GM21515 (cell line): Measurements from ENCODE around the gene GRB7.

Source experiments
- ATAC-seq: cut with Tn5 transposase; IDR thresholded peaks from one replicate; pipeline ENCODE4 v1.9.1; 2021; ENCODE audit not compliant: unreplicated experiment

The GRB7 gene

DNA sequence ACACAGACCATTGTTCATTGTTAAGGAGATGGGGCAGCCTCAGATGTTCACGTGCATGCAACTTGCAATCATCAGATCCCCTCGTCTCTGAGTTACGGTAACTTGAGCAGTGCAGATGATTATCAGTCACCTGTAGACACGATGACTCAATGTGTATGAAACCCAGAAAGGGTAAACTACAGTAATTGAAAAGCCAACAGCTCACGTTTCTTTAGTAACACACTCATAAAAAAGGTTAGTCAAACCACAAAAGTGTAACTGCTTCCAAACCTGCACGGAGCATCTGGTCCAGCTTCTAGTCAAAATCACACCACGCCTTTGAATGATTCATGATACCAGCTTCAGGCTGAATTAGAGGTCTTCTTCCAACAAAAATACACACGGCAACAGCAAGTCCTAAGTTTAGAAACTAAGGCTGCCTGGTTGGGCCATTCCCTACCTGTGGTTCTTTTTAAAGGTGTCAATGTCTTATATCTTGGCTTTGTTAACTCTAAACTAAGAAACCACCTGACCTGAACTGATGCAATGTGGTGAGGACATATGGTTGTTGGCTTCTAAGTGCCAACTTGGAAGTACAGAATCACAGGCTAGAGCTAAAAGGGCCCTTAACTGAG is 32.3 kb downstream of the GRB7 start:
- ATAC-seq, result no peak

GRCh38 chr17:39772415-39772814 is 34.7 kb downstream of the GRB7 start:
- ATAC-seq, result no peak

GRCh38 chr17:39772987-39773934 is 35.5 kb downstream of the GRB7 start:
- ATAC-seq, result no peak

GRCh38 chr17:39774047-39774446 is 36.3 kb downstream of the GRB7 start:
- ATAC-seq, result no peak

DNA sequence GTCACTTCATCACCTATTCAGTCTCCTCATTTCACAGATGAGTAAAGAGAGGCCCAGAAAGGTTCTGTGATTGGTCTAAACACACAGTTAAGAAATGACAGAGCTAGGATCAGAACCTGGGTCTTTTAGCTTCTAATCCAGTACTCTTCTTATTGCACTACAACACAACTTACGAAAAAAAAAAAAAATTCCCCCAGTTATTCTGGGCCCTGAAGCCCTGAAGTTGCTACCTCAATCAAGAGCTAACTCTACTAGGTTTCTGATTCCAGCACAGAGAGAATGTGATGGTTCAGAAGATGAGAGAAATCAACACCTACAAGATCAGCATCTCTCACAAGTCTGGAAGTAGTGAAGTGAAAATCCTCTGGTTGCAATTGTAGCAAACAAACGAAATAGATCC is 37.3 kb downstream of the GRB7 start:
- ATAC-seq, result no peak

DNA sequence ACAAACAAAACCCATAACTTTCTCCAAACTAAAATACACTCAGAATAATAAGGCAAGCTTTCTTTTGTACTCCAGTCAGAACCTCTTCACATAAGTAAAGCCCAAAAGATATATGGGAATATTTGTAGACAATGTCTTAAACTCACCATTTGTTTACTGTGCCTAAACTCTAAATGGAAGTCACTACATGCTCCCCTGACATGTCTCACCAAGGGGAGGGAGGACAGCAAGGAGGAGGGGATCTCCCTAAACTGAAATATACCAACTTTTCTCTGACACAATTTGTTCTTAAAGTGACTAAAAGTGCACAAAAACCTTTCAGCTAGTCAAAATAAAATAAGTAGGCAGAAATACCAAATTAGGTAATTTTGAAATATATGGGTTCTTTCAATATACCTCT is 38.5 kb downstream of the GRB7 start:
- ATAC-seq, result no peak

DNA sequence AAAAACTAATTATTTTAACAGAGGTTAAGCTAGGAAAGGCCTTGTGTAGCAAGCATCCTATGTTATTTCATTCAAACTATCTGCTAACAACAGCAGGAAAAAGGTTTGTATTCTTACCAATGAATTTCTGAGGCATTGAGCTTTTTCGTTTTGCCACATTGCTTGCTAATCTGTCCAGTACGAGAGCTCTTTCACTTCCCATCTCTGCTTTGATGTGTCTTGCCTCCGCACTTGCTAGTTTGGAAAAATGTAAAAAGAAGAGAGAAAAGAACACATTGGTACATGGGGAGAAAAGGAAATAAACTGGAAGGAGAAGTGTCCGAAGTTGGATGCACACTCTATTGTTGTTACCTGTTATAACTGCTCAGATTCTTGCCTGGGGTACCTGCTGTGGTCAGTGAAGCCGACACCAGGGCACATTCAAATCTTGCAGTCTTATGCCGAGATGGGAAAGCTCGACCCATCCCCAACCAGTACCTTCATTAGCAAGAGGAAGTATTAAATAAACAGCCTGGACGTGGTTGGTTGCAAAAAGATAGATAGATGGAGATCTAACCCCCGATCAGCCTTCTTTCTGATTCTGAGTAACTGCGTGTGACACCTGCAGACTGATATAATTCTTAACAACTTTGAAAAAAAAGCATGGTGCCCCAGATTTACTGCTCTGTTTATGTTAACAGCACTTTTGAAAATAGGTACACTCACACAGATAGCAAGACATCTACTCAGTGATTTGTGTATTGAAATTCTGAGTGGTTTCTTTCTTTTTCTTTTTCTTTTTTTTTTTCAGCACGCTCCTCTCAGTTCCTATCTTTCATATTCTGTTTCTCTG is 40.0 kb downstream of the GRB7 start:
- ATAC-seq, result peak; percentile 49

GRCh38 chr17:39781031-39781860 is 43.5 kb downstream of the GRB7 start:
- ATAC-seq, result no peak

DNA sequence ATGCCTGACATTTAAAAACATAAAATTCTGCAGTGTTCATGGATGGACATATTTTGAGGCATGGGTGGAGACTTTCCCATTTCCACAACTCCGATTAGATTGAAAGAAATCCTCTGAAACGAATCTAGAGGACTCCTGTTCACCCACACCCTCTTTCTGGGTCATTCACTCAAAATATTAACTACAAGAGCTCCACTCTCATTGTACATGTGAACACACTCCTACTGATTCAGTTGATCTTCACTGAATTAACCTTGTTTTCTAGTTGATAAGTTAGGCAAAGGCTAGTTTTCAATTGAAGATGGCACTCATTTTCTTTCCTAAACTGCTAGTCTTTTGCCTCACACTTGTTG is 44.1 kb downstream of the GRB7 start:
- no peak for ATAC-seq

- ATAC-seq, result no peak
Measured at GRCh38 chr17:39782481-39782880, 44.7 kb downstream of the GRB7 start.

DNA sequence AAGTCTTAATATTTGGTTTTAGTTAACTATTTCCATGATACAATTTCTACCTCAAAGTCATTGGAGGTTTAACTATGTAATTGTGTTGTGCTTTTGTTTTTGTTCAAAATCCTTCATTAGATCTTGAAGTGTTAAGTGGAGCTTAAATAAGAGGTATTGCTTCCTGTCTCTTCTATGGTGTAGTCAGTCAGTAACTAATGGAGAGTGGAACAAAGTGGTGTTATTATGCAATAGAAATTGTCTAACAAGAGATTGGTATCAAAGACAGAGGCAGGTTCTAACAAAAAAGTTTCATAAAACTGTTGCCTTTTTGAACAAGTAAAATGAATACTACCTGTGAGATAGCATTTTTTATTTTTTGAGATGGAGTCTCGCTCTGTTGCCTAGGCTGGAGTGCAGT is 45.2 kb downstream of the GRB7 start:
- ATAC-seq, result no peak

DNA sequence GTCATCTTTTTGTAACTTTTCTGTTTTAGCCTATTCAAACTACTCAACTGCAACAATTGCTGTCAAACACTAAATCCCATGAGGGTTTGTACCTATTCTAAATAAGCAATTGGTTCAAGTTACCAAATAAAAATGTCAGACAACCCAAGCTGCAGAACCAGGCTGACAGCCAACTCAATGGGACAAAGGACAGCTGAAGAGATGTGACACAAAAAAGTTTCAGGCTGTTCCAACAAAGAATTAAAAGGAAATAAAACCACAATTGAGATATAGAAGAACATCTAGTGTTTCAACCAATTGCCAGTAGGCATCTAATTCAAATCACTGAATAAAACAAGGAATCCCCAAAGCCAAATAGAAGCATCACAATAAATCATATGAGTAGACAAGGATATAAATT is 49.3 kb downstream of the GRB7 start:
- ATAC-seq, result no peak

DNA sequence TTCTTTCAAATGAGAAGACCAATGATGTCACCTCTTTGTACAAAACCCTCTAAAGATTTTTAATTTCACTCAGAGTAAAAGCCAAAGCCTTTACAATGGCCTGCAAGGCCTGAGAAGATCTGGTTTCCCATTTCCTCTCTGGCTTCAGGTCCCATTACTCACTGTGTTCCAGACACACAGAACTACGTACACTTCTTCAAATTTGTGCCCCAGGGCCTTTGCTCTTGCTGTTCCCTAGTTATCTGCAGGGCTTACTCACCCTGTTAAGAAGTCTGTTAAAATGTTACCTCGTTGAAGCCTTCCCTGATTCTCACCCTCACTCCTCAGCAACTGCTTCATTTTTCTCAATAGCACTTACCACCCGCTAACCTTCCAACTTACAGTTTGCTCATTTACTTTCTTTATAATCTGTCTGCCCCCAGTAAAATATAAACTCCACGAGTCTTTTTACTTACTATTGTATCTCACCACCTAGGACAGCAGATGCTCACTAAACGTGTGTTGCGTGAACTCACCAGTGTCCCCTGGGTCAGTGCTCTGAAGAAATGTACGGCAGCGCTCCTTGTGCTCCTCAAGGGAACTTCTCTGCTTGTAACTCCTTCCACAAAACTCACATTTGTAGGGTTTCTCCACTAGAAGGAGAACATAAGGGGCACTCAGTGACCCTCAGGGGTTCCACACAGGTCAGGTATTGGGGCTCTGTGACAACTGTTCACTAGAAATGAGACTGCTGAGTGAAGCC is 50.2 kb downstream of the GRB7 start:
- ATAC-seq, result no peak

GRCh38 chr17:39791111-39791992 is 53.6 kb downstream of the GRB7 start:
- no peak for ATAC-seq

GRCh38 chr17:39792526-39793221 is 54.9 kb downstream of the GRB7 start:
- no peak for ATAC-seq

- ATAC-seq, result no peak
Measured at GRCh38 chr17:39793301-39793872, 55.6 kb downstream of the GRB7 start.

DNA sequence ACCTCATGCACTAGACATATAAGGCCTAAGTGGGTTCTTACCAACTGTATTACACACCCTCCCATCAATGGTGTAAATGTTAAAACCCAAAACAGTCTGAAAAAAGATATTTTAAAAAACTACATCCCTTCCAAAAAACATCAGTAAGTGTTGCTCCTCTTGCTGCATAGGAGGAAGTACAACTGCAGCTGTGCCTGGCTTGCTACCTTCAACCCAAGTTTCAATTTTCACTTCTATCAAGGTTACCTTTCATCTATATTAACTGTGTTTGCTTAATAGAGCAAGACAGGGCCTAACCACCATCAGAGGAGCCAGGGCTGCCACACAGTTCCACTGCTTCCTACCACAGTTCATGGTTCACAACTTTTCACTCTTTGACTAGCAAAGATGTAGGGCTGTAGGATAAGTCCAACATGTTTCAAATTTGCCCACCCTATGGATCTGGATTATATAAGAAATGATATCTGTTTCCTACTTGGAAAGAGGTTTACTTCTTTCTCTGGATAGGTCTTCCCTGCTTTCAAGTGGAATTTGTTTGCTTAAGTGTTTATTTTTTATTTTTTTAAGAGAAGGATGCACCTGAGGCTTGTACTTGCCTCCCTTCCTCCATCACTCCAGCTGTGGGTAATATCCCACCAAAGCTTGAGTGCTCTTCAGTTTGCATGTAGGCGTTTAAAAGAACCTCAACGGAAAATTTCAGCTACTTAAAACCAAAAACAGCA is 56.7 kb downstream of the GRB7 start:
- peak; percentile 77 for ATAC-seq
